ENCODE results near the gene EXOC3L4. TPM values are rescaled to one million over a fixed set of nuclear protein-coding genes. Genes with fewer than 3 reads are reported as not detected.

Gene EXOC3L4
- total RNA-seq, 1 donor from 2014 or later = not detected

GRCh38 chr14:103059556-103059955, 35.0 kb upstream of the EXOC3L4 start:
- Histone ChIP-seq H3K9ac (ENCODE audit: low read length) (no peak overlapping the region), H3K4me3 (ENCODE audit: insufficient read depth, low read depth, low read length) (no peak overlapping the region), H3K79me2 (ENCODE audit: insufficient read depth, low read length) (peaks cover 33% of the 10 kb centered on the region), H2AFZ (ENCODE audit: low read depth, low read length) (no peak overlapping the region), H3K36me3 (ENCODE audit: insufficient read depth, low read length) (no peaks in the 10 kb centered on the region), H3K27me3 (ENCODE audit: insufficient read depth, low read length) (no peaks in the 10 kb centered on the region), H4K20me1 (ENCODE audit: insufficient read depth, low read length) (peaks cover 18% of the 10 kb centered on the region), H3K4me1 (ENCODE audit: insufficient read depth, low read length) (no peaks in the 10 kb centered on the region), H3K27ac (ENCODE audit: low read depth, low read length) (no peak overlapping the region), H3K4me2 (ENCODE audit: low read length) (peak overlapping the region; percentile 100), H3K9me3 (ENCODE audit: insufficient read depth, low read depth, low read length) (no peaks in the 10 kb centered on the region)
- peak overlapping the region; percentile 91 for H3K4me3 Mint-ChIP-seq (ENCODE audit: unreplicated experiment)
- no peaks in the 10 kb centered on the region for H3K27me3 Mint-ChIP-seq (ENCODE audit: low read depth, unreplicated experiment)
- no peak overlapping the region for H3K27ac Mint-ChIP-seq (ENCODE audit: unreplicated experiment)
- TF ChIP-seq EZH2 (IDR thresholded peaks at IDR 0.05; ENCODE audit: insufficient read depth, low read length) (no peak), CTCF (IDR thresholded peaks at IDR 0.05; ENCODE audit: insufficient read depth, low read depth, low read length) (no peak)
- H3K9me3 Mint-ChIP-seq (ENCODE audit: unreplicated experiment) = no peaks in the 10 kb centered on the region
- no peaks in the 10 kb centered on the region for H3K36me3 Mint-ChIP-seq (ENCODE audit: low read depth, unreplicated experiment)
- DNase-seq (ENCODE audit: low read depth) (no peak), FAIRE-seq (no peak)
- H3K4me1 Mint-ChIP-seq (ENCODE audit: low read depth, unreplicated experiment) = peaks cover 23% of the 10 kb centered on the region

- TF ChIP-seq CTCF (IDR thresholded peaks at IDR 0.05; ENCODE audit: insufficient read depth, low read depth, low read length) (no peak), EZH2 (IDR thresholded peaks at IDR 0.05; ENCODE audit: insufficient read depth, low read length) (no peak)
- H3K27me3 ChIP-seq (ENCODE audit: insufficient read depth, low read length) = no peaks in the 10 kb centered on the region
- H3K4me1 ChIP-seq (ENCODE audit: insufficient read depth, low read length) = no peaks in the 10 kb centered on the region
- Mint-ChIP-seq H3K9me3 (ENCODE audit: unreplicated experiment) (no peaks in the 10 kb centered on the region), H3K36me3 (ENCODE audit: low read depth, unreplicated experiment) (no peaks in the 10 kb centered on the region), H3K27me3 (ENCODE audit: low read depth, unreplicated experiment) (no peaks in the 10 kb centered on the region), H3K27ac (ENCODE audit: unreplicated experiment) (no peak overlapping the region), H3K4me1 (ENCODE audit: low read depth, unreplicated experiment) (peaks cover 11% of the 10 kb centered on the region), H3K4me3 (ENCODE audit: unreplicated experiment) (no peak overlapping the region)
- H3K79me2 ChIP-seq (ENCODE audit: insufficient read depth, low read length) = peaks cover 15% of the 10 kb centered on the region
- FAIRE-seq = no peak
- no peak overlapping the region for H3K9ac ChIP-seq (ENCODE audit: low read length)
- no peak overlapping the region for H3K4me3 ChIP-seq (ENCODE audit: insufficient read depth, low read depth, low read length)
- H2AFZ ChIP-seq (ENCODE audit: low read depth, low read length) = no peak overlapping the region
- H3K9me3 ChIP-seq (ENCODE audit: insufficient read depth, low read depth, low read length) = no peaks in the 10 kb centered on the region
- H3K27ac ChIP-seq (ENCODE audit: low read depth, low read length) = no peak overlapping the region
- H3K36me3 ChIP-seq (ENCODE audit: insufficient read depth, low read length) = no peaks in the 10 kb centered on the region
- no peak overlapping the region for H3K4me2 ChIP-seq (ENCODE audit: low read length)
- H4K20me1 ChIP-seq (ENCODE audit: insufficient read depth, low read length) = no peaks in the 10 kb centered on the region
- DNase-seq (ENCODE audit: low read depth) = no peak
These were observed 33.0 kb upstream of the EXOC3L4 start for GRCh38 chr14:103061482-103061976.

GRCh38 chr14:103064436-103064835, 30.1 kb upstream of the EXOC3L4 start:
- H3K4me1 ChIP-seq (ENCODE audit: insufficient read depth, low read length) = no peaks in the 10 kb centered on the region
- H3K9ac ChIP-seq (ENCODE audit: low read length) = no peak overlapping the region
- H3K27me3 ChIP-seq (ENCODE audit: insufficient read depth, low read length) = no peaks in the 10 kb centered on the region
- no peak overlapping the region for H3K4me2 ChIP-seq (ENCODE audit: low read length)
- H3K27me3 Mint-ChIP-seq (ENCODE audit: low read depth, unreplicated experiment) = no peaks in the 10 kb centered on the region
- peaks cover 2% of the 10 kb centered on the region for H3K79me2 ChIP-seq (ENCODE audit: insufficient read depth, low read length)
- H3K27ac Mint-ChIP-seq (ENCODE audit: unreplicated experiment) = no peak overlapping the region
- no peaks in the 10 kb centered on the region for H4K20me1 ChIP-seq (ENCODE audit: insufficient read depth, low read length)
- H3K4me3 Mint-ChIP-seq (ENCODE audit: unreplicated experiment) = no peak overlapping the region
- FAIRE-seq (no peak), DNase-seq (ENCODE audit: low read depth) (no peak)
- H3K36me3 ChIP-seq (ENCODE audit: insufficient read depth, low read length) = no peaks in the 10 kb centered on the region
- no peaks in the 10 kb centered on the region for H3K9me3 ChIP-seq (ENCODE audit: insufficient read depth, low read depth, low read length)
- no peak for TF ChIP-seq CTCF (IDR thresholded peaks at IDR 0.05; ENCODE audit: insufficient read depth, low read depth, low read length)
- no peak for TF ChIP-seq EZH2 (IDR thresholded peaks at IDR 0.05; ENCODE audit: insufficient read depth, low read length)
- no peaks in the 10 kb centered on the region for H3K36me3 Mint-ChIP-seq (ENCODE audit: low read depth, unreplicated experiment)
- no peaks in the 10 kb centered on the region for H3K9me3 Mint-ChIP-seq (ENCODE audit: unreplicated experiment)
- H3K4me1 Mint-ChIP-seq (ENCODE audit: low read depth, unreplicated experiment) = peaks cover 2% of the 10 kb centered on the region
- no peak overlapping the region for H3K27ac ChIP-seq (ENCODE audit: low read depth, low read length)
- H3K4me3 ChIP-seq (ENCODE audit: insufficient read depth, low read depth, low read length) = no peak overlapping the region
- no peak overlapping the region for H2AFZ ChIP-seq (ENCODE audit: low read depth, low read length)

Data from astrocyte (in vitro differentiated cells and primary cell).